Astrocyte (in vitro differentiated cells and primary cell): ENCODE measurements around the gene PARPBP. TPM values are rescaled to one million over a fixed set of nuclear protein-coding genes. Genes with fewer than 3 reads are reported as not detected.

Experiments
- DNase-seq: peaks from one replicate; pipeline ENCODE4 v3.0.0-alpha.2; 2010; ENCODE audit warnings: low read depth
- FAIRE-seq: peaks from 2 replicates; lab custom pipeline; 2011; peaks lifted over from hg19 to GRCh38; lab: Jason Lieb, UNC
- H2AFZ ChIP-seq: 2 replicates; pipeline ENCODE4 v1.6.0; 2012; ENCODE audit warnings: low read depth, low read length, inconsistent platforms
- H3K27ac ChIP-seq: 2 replicates; pipeline ENCODE4 v1.5.1; 2011; ENCODE audit warnings: low read depth, low read length, inconsistent platforms
- H3K27me3 ChIP-seq: 2 replicates; pipeline ENCODE4 v1.6.0; 2011; ENCODE audit warnings: low read length, inconsistent platforms; ENCODE audit not compliant: insufficient read depth
- H3K36me3 ChIP-seq: 2 replicates; pipeline ENCODE4 v1.5.1; 2011; ENCODE audit warnings: low read length, inconsistent platforms; ENCODE audit not compliant: insufficient read depth
- H3K4me1 ChIP-seq: 2 replicates; pipeline ENCODE4 v1.5.1; 2011; ENCODE audit warnings: low read length, inconsistent platforms; ENCODE audit not compliant: insufficient read depth
- H3K4me2 ChIP-seq: 2 replicates; pipeline ENCODE4 v1.6.0; 2012; ENCODE audit warnings: low read length, inconsistent platforms
- H3K4me3 ChIP-seq: 2 replicates; pipeline ENCODE4 v1.5.1; 2011; ENCODE audit warnings: low read depth, mild to moderate bottlenecking, low read length, inconsistent platforms; ENCODE audit not compliant: insufficient read depth
- H3K79me2 ChIP-seq: 2 replicates; pipeline ENCODE4 v1.6.0; 2012; ENCODE audit warnings: mild to moderate bottlenecking, low read length, inconsistent platforms; ENCODE audit not compliant: insufficient read depth
- H3K9ac ChIP-seq: 2 replicates; pipeline ENCODE4 v1.6.0; 2012; ENCODE audit warnings: mild to moderate bottlenecking, low read length, inconsistent platforms
- H3K9me3 ChIP-seq: 2 replicates; pipeline ENCODE4 v1.5.1; 2012; ENCODE audit warnings: low read depth, mild to moderate bottlenecking, low read length, inconsistent platforms; ENCODE audit not compliant: insufficient read depth
- H4K20me1 ChIP-seq: 2 replicates; pipeline ENCODE4 v1.6.0; 2012; ENCODE audit warnings: low read length, inconsistent platforms; ENCODE audit not compliant: insufficient read depth
- H3K27ac Mint-ChIP-seq: one replicate; pipeline ENCODE4 v1.8.0; 2021; ENCODE audit warnings: mild to moderate bottlenecking, mixed read lengths; ENCODE audit not compliant: unreplicated experiment
- H3K27me3 Mint-ChIP-seq: one replicate; pipeline ENCODE4 v1.8.0; 2021; ENCODE audit warnings: low read depth, mixed read lengths; ENCODE audit not compliant: unreplicated experiment
- H3K36me3 Mint-ChIP-seq: one replicate; pipeline ENCODE4 v1.8.0; 2021; ENCODE audit warnings: low read depth, mixed read lengths; ENCODE audit not compliant: unreplicated experiment
- H3K4me1 Mint-ChIP-seq: one replicate; pipeline ENCODE4 v1.8.0; 2021; ENCODE audit warnings: low read depth, mixed read lengths; ENCODE audit not compliant: unreplicated experiment
- H3K4me3 Mint-ChIP-seq: one replicate; pipeline ENCODE4 v1.8.0; 2021; ENCODE audit warnings: mild to moderate bottlenecking, moderate library complexity, mixed read lengths; ENCODE audit not compliant: unreplicated experiment
- H3K9me3 Mint-ChIP-seq: one replicate; pipeline ENCODE4 v1.8.0; 2021; ENCODE audit warnings: mild to moderate bottlenecking, mixed read lengths; ENCODE audit not compliant: unreplicated experiment
- CTCF ChIP-seq: IDR thresholded peaks from 2 replicates; pipeline ENCODE4 v1.5.1; 2011; ENCODE audit warnings: low read depth, mild to moderate bottlenecking, inconsistent platforms, low read length, moderate library complexity; ENCODE audit not compliant: insufficient read depth
- EZH2 ChIP-seq: IDR thresholded peaks from 2 replicates; pipeline ENCODE4 v1.6.1; 2012; ENCODE audit warnings: mild to moderate bottlenecking, low read length, inconsistent platforms; ENCODE audit not compliant: insufficient read depth
- total RNA-seq: library from RNA; stranded (reverse); gene quantifications from 2 replicates; pipeline ENCODE4 v1.2.1, GENCODE V29; 2021

Gene PARPBP
- total RNA-seq, 1 donor from 2014 or later, result 5.8 TPM

- Histone ChIP-seq H3K9ac (no peak overlapping the region), H3K4me3 (no peak overlapping the region), H3K4me2 (no peak overlapping the region), H3K36me3 (no peaks in the 10 kb centered on the region), H3K79me2 (no peaks in the 10 kb centered on the region), H3K27ac (no peak overlapping the region), H2AFZ (no peak overlapping the region), H3K9me3 (no peaks in the 10 kb centered on the region), H3K4me1 (no peaks in the 10 kb centered on the region), H4K20me1 (no peaks in the 10 kb centered on the region), H3K27me3 (no peaks in the 10 kb centered on the region)
- H3K4me1 Mint-ChIP-seq, result peaks cover 7% of the 10 kb centered on the region
- no peak overlapping the region for H3K4me3 Mint-ChIP-seq
- H3K36me3 Mint-ChIP-seq, result no peaks in the 10 kb centered on the region
- FAIRE-seq, result no peak
- no peak overlapping the region for H3K27ac Mint-ChIP-seq
- no peak for TF ChIP-seq EZH2
- no peak for TF ChIP-seq CTCF
- no peak for DNase-seq
- no peaks in the 10 kb centered on the region for H3K27me3 Mint-ChIP-seq
- H3K9me3 Mint-ChIP-seq, result no peaks in the 10 kb centered on the region
Measured at GRCh38 chr12:102174117-102174516, 54.1 kb downstream of the PARPBP start.

GRCh38 chr12:102174761-102175160 is 54.8 kb downstream of the PARPBP start:
- no peaks in the 10 kb centered on the region for H3K27me3 ChIP-seq
- no peaks in the 10 kb centered on the region for H3K9me3 ChIP-seq
- H3K36me3 ChIP-seq, result no peaks in the 10 kb centered on the region
- no peaks in the 10 kb centered on the region for H4K20me1 ChIP-seq
- Mint-ChIP-seq H3K36me3 (no peaks in the 10 kb centered on the region), H3K4me3 (no peak overlapping the region), H3K4me1 (peaks cover 7% of the 10 kb centered on the region), H3K27ac (no peak overlapping the region), H3K27me3 (no peaks in the 10 kb centered on the region), H3K9me3 (no peaks in the 10 kb centered on the region)
- H3K27ac ChIP-seq, result no peak overlapping the region
- TF ChIP-seq CTCF (no peak), EZH2 (no peak)
- FAIRE-seq (no peak), DNase-seq (no peak)
- no peaks in the 10 kb centered on the region for H3K79me2 ChIP-seq
- no peak overlapping the region for H2AFZ ChIP-seq
- no peak overlapping the region for H3K4me2 ChIP-seq
- no peaks in the 10 kb centered on the region for H3K4me1 ChIP-seq
- no peak overlapping the region for H3K4me3 ChIP-seq
- H3K9ac ChIP-seq, result no peak overlapping the region

DNA sequence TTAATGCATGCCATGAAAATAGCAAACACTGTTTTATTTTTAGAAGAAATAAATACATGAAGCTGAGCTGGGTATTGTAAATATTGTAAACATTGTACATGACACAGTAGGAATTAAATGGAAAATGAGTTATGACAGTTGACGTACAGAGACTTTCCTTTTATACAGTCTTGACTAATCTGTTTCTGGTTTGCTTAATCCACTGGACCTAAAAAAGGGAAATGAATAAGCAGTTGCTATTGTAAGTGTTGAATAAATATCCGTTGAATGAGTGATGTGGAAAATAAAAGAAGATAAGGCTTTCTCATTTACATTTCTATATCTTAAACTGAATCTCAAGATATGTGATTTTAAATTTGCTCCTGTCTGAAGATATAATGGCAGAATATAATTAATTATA is 62.7 kb downstream of the PARPBP start:
- no peaks in the 10 kb centered on the region for H3K4me1 ChIP-seq
- no peaks in the 10 kb centered on the region for H3K27me3 ChIP-seq
- no peaks in the 10 kb centered on the region for H3K79me2 ChIP-seq
- H3K4me2 ChIP-seq, result no peak overlapping the region
- no peak overlapping the region for H3K9ac ChIP-seq
- DNase-seq (no peak), FAIRE-seq (no peak)
- no peaks in the 10 kb centered on the region for H3K9me3 ChIP-seq
- Mint-ChIP-seq H3K36me3 (no peaks in the 10 kb centered on the region), H3K27me3 (no peaks in the 10 kb centered on the region), H3K27ac (no peak overlapping the region), H3K4me3 (no peak overlapping the region), H3K9me3 (no peaks in the 10 kb centered on the region), H3K4me1 (no peaks in the 10 kb centered on the region)
- H2AFZ ChIP-seq, result no peak overlapping the region
- no peak overlapping the region for H3K4me3 ChIP-seq
- TF ChIP-seq CTCF (no peak), EZH2 (no peak)
- no peaks in the 10 kb centered on the region for H3K36me3 ChIP-seq
- H4K20me1 ChIP-seq, result no peaks in the 10 kb centered on the region
- H3K27ac ChIP-seq, result no peak overlapping the region
